Tibial artery (tissue), 4 donors: ENCODE results near the gene DDN.

ENCODE experiments used
- DNase-seq, 2 donors: peaks; one replicate each; pipeline ENCODE4 v3.0.0-alpha.2; 2019
- H3K27ac ChIP-seq, 2 donors: fragments of 200-600 bp; sonication (generic) in 1 of 2; 1 replicate in 1 of 2; 2 replicates in 1 of 2; pipeline ENCODE4 v1.5.1; 2018 to 2019; ENCODE audit warnings: mild to moderate bottlenecking in 1 of 2
- H3K27me3 ChIP-seq, 2 donors: fragments of 200-600 bp; sonication (generic) in 1 of 2; one replicate each; pipeline versions ENCODE4 v1.5.1 to v1.6.0; 2016 to 2019
- H3K36me3 ChIP-seq, 3 donors: fragments of 200-600 bp; sonication (generic) in 2 of 3; one replicate each; pipeline ENCODE4 v1.5.1; 2016 to 2019; ENCODE audit warnings: mild to moderate bottlenecking in 2 of 3
- H3K4me1 ChIP-seq, 4 donors: fragments of 200-600 bp; sonication (generic) in 2 of 4; 1 replicate in 3 of 4; 2 replicates in 1 of 4; pipeline ENCODE4 v1.5.1; 2016 to 2019
- H3K4me3 ChIP-seq, 2 donors: fragments of 200-600 bp; sonication (generic) in 1 of 2; 1 replicate in 1 of 2; 2 replicates in 1 of 2; pipeline ENCODE4 v1.5.1; 2018 to 2019; ENCODE audit warnings: mild to moderate bottlenecking in 2 of 2
- H3K9me3 ChIP-seq, 3 donors: fragments of 200-600 bp; sonication (generic) in 1 of 3; one replicate each; pipeline ENCODE4 v1.5.1; 2016 to 2019
- intact Hi-C: fragments of 100-400 bp; cut with DNase I; formaldehyde crosslinking; loops from one replicate; pipeline ENCODE4 v1.15.0; 2023; ENCODE audit warnings: low total_unique reads
- TF ChIP-seq, protein P1 (sequence below), 2 experiments: fragments of 200-600 bp in 1 of 2; fragments of 450-650 bp in 1 of 2; IDR thresholded peaks; one replicate each; pipeline ENCODE4 v1.5.1; 2017 to 2019; ENCODE audit warnings: antibody characterized with exemption in 2 of 2, mild to moderate bottlenecking in 1 of 2, moderate library complexity in 1 of 2

DDN gene

DNA sequence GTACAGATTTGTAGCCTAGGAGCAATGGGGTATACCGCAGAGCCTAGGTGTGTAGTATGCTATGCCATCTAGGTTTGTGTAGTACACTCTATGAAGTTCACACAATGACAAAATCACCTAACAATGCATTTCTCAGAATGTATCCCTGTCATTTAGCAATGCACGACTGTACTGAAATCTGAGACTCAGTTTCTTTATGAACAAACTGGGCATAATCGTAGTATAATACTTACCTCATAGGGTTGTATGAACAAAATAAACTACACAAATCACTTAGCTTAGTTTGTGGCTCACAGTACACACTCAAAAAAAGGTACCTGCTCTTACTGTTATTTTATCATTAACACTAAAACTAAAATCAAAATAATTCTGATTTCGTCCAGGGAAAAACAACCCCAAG, 26.3 kb upstream of the DDN start:
- Histone ChIP-seq H3K36me3 (peaks cover 75 to 98% (median 85%) of the 10 kb centered on the region in 3 donors), H3K4me1 (no peaks in the 10 kb centered on the region), H3K27me3 (no peaks in the 10 kb centered on the region), H3K27ac (no peak overlapping the region), H3K9me3 (no peaks in the 10 kb centered on the region), H3K4me3 (no peak overlapping the region)
- intact Hi-C loops = no loop called here
- no peak for DNase-seq
- TF ChIP-seq, protein P1, sequence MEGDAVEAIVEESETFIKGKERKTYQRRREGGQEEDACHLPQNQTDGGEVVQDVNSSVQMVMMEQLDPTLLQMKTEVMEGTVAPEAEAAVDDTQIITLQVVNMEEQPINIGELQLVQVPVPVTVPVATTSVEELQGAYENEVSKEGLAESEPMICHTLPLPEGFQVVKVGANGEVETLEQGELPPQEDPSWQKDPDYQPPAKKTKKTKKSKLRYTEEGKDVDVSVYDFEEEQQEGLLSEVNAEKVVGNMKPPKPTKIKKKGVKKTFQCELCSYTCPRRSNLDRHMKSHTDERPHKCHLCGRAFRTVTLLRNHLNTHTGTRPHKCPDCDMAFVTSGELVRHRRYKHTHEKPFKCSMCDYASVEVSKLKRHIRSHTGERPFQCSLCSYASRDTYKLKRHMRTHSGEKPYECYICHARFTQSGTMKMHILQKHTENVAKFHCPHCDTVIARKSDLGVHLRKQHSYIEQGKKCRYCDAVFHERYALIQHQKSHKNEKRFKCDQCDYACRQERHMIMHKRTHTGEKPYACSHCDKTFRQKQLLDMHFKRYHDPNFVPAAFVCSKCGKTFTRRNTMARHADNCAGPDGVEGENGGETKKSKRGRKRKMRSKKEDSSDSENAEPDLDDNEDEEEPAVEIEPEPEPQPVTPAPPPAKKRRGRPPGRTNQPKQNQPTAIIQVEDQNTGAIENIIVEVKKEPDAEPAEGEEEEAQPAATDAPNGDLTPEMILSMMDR (IDR thresholded peaks at IDR 0.05) = no peak

DNA sequence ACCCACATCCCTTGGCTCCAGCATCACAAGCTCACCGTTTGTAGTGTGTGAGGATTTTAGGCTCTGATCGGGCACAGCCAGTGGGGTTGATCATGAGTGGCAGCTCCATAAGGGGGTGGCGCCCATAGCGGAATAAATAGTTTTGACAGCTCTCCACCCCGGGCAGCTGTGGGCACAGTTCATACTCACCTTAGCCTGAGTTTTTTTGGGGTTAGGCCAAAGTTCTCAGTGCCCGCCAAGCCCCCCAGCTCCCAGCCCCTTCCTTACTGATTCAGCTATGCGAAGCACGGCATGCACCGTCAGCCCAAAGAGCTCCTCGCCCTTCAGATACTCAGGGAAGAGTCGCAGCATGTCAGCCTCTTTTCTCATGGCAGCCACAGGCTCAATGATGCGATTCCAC, 25.4 kb upstream of the DDN start:
- Histone ChIP-seq H3K27ac (no peak overlapping the region), H3K9me3 (no peaks in the 10 kb centered on the region), H3K36me3 (peaks cover 75 to 92% (median 83%) of the 10 kb centered on the region in 3 donors), H3K27me3 (no peaks in the 10 kb centered on the region), H3K4me1 (peaks cover 0 to under 1% (median 0%) of the 10 kb centered on the region in 4 donors), H3K4me3 (no peak overlapping the region)
- intact Hi-C loops = no loop called here
- TF ChIP-seq, protein P1 (IDR thresholded peaks at IDR 0.05) = no peak
- DNase-seq = no peak

DNA sequence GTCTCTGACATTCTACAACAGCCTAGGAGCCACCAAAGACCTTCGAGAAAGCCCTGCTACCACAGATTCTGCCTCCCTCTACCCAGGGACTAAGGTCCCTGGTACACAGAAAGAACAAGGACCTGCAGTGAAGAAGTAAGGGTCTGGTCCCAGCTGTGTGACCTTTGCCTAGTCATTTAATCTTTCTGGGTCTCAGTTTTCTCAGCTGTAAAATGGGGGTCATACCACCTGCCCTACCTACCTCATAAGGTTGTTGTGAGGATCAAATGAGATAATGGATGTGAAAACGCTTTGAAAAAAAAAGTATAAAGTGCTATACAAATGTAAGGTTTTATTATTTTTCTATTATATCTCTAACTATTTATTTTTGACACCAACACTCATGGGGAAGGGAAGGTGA, 24.6 kb upstream of the DDN start:
- no peaks in the 10 kb centered on the region for H3K27me3 ChIP-seq
- H3K27ac ChIP-seq = no peak overlapping the region
- peaks cover 0 to 5% (median 1%) of the 10 kb centered on the region in 4 donors for H3K4me1 ChIP-seq
- TF ChIP-seq, protein P1 (IDR thresholded peaks at IDR 0.05) = no peak
- no peaks in the 10 kb centered on the region for H3K9me3 ChIP-seq
- intact Hi-C loops = no loop called here
- DNase-seq = no peak
- peaks cover 71 to 85% (median 78%) of the 10 kb centered on the region in 3 donors for H3K36me3 ChIP-seq
- H3K4me3 ChIP-seq = no peak overlapping the region

DNA sequence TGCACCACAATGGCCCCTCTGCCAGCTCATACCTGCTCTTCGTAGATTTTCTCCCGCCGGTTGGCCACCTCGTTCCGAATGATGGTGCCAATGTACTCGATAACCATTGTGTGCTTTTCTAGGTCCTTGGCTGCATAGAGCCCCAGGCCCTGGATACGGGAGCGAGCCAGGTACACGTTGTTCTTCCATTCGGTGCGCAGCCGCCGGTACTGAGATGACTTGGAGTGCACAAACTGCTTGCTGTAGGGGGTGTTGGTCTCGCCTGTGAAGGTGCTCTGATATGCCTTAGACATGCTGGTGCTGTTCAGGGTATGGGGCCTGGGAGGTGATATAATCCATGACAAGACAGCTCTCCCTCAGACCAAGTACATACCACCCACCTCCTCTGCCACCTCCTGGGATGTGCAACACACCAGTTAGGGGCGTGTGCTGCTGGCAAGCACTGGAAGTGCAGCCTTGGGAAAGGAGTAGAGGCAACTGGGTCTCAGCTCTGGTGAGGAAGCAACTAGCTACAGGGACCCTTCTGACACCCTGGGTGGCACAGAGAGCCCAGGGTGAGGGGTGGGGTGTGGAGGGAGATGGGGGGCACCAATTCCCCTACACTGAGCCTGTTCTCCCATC, 23.5 kb upstream of the DDN start:
- intact Hi-C loops = no loop called here
- Histone ChIP-seq H3K27ac (no peak overlapping the region), H3K4me1 (peaks cover 0 to 9% (median 6%) of the 10 kb centered on the region in 4 donors), H3K27me3 (no peaks in the 10 kb centered on the region), H3K36me3 (peaks cover 61 to 74% (median 66%) of the 10 kb centered on the region in 3 donors), H3K4me3 (no peak overlapping the region), H3K9me3 (no peaks in the 10 kb centered on the region)
- DNase-seq = no peak
- TF ChIP-seq, protein P1 (IDR thresholded peaks at IDR 0.05) = no peak

DNA sequence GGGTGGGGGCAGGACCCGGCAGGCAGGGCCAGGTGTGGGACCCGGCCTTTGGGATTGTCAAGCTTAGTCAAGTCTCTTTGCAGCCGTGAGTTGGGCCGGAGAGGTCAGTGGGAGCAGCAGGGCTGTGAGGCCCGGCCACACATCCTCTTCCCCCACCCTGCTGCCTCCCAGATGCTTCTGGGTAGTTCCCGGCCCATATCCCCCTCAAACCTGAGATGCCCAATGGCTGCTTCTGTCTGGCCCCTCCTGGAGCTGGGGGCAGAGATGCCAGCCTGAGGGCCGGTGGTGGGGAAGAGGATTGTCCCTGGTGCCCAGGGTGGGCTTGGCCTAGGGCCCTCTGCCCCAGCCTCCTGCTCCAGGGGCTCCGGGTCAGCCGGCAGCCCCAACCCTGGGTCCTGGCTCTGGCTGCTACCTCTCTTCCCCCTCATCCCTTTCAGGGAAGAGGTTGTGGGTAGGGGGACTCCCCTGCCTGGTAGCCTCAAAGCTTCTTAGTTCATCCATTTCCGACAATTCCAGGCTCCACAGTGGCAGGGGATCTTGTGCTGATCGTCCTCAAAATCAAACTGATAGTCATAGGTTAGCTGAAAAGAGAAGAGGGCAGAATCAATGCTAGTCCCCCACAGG, 22.2 kb upstream of the DDN start:
- Histone ChIP-seq H3K27me3 (no peaks in the 10 kb centered on the region), H3K27ac (no peak overlapping the region), H3K4me3 (no peak overlapping the region), H3K36me3 (peaks cover 48 to 61% (median 53%) of the 10 kb centered on the region in 3 donors), H3K9me3 (no peaks in the 10 kb centered on the region), H3K4me1 (peaks cover 0 to 22% (median 14%) of the 10 kb centered on the region in 4 donors)
- intact Hi-C loops = no loop called here
- DNase-seq = no peak
- TF ChIP-seq, protein P1 (IDR thresholded peaks at IDR 0.05) = no peak
